Activated naive CD4-positive, alpha-beta T cell (primary cell): ENCODE measurements around the gene FA2H.
"Not testable (repeated sequence)": the region's sequence is repeated elsewhere in the genome, so short reads cannot be mapped to it uniquely, and the experiment has no call there.

ENCODE experiments used
- DNase-seq, 4 experiments: peaks; one replicate each; lab custom pipeline; 2025; lab: John Stamatoyannopoulos, UW

FA2H gene

DNA sequence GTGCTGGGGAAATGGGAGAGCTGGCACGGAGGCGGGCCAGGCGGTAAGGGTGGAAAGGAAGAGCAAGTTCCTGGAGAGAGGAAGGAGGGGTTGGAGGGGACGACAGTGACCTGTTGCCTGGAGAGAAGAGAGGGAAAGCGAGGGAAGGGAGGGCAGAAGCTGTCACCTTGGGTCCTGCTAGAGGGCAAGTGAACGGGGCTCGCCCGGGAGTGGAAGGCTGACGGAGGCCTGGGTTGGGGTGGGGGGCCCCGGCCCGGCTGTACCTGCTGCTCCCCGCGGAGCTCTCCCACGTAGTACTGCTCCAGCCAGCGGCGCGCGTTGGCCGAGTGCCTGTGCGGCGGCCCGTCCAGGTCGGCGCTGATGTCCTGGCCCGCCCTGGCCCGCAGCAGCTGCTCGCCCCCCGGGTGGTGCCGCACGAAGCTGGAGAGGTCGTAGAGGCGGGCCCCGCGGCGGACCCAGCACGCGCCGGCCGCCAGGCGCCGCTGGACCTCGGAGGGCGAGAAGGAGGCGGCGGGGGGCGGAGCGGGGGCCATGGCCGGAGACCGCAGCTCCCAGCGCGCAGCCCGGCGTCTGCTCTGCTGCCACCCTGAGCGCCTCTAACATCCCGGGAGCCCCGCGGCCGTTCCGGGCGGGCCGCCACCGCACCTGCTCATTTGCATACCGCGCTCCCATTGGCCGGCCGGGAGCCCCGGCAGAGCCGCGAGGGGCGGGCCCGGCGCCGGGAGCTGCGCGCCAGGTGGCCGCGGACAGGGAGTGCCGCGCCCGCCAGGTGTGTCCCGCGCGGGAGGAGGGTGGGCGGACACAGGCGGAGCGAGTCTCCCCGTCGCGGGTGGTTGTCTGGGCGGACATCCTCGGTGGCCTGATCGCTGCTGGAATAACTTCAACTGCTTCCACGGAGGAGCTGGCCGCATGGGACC lies at the start of gene FA2H:
TSS of gene FA2H (minus strand) at position 598 of the 917 bp plus-strand sequence. CDS start at position 533, 65 bp downstream.
- peak in 3 of 4 experiments; percentile 25 to 58 (median 30) for DNase-seq

DNA sequence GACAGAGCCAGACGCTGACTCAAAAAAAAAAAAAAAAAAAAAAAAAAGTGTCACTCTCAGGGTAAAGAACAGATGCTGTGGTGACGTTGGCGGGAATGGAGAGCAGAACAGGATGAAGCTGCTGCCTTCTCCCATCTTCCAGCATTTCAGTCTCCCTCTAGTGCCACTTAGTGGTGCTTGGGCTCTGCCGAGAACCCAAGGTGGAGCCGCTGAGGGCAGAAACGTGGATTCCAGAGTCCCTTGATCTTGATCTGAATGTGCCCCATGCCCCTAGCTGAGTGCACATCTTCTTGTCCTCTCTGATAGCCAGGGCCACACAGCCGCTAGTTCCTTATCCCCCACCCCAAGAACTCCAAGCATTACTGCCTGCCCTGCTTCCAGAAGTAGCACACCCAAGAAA lies 43.2 kb upstream of the FA2H start:
- DNase-seq: no peak

GRCh38 chr16:74813109-74813641 lies 38.6 kb upstream of the FA2H start:
- DNase-seq: peak; percentile 23 to 70 (median 36)

GRCh38 chr16:74811911-74812310 lies 37.3 kb upstream of the FA2H start:
- DNase-seq: no peak

DNA sequence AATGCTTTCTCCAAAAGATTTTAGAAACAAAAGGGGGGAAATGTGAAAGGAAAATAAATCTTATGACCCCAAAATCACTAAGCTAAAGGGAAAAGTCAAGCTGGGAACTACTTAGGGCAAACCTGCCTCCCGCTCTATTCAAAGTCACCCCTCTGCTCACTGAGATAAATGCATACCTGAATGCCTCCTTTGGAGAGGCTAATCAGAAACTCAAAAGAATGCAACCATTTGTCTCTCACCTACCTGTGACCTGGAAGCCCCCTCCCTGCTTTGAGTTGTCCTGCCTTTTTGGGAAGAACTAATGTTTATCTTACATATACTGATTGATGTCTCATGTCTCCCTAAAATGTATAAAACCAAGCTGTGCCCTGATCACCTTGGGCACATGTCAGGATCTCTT lies 36.6 kb upstream of the FA2H start:
- not testable (repeated sequence) for DNase-seq

DNA sequence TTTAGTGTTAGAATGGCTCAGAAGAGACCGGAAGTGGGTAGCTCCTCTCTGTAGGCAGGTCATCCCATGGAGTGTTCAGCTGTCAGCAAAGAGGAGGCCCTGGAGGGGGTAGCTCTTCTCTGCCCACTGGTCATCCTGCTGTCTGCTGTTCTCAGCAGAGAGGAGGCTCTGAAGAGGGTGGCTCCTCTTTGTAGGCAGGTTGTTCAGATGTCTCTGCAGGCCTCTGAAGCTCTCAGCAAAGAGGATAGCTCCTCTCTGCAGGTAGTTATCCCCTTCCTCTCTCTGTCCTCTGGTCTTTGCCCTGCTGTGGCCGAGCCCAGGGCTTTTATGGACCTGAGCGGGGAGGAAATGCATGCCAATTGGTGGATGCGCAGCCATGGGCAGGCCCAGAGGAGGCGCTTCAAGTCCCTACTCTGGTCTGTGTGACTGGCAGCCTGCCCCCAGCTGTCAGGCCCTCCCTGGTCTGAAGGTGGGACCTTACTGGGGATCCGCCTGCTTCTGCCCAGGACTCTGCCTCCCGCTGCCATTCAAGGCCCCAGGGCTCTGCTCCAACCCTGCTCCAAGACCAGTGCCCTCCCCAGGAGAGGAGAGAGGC lies 32.5 kb upstream of the FA2H start:
- DNase-seq: no peak

DNA sequence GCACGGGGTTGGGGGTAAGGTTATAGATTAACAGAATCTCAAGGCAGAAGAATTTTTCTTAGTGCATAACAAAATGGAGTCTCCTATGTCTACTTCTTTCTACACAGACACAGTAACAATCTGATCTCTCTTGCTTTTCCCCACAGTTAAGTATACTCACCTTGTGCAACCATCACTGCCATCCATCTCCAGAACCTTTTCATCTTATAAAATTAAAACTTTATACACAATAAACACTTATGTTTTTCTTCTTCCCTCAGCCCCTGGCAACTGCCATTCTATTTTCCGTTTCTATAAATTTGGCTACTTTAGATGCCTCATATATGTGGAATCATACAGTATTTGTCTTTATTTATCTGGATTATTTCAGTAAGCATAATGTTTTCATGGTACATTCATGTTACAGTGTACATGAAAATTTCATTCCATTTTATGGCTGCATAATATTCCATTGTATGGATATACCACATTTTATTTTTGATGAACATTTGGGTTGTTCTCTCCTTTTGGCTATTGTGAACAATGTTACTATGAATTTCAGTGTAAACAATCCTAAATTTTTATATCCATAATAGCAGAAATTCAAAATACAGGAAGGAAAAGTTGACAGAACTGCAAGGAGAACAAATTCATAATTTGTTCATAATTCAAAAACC lies 25.7 kb upstream of the FA2H start:
- no peak for DNase-seq

DNA sequence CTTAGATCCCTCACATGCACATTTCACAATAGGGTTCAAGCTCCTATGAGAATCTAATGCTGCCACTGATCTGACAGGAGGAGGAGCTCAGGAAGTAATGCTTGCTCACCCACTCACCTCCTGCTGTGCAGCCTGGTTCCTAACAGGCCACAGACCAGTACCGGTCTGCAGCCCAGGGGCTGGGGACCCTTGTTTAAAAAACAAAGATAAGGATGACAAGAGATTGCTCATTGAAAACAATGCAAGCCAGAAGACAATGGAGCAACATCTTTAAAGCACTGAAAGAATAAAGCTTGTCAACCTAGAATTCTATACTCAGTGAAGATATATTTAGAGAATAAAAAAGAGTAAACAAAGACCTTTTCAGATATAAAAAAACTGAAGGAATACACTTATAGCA lies 22.8 kb upstream of the FA2H start:
- no peak for DNase-seq

DNA sequence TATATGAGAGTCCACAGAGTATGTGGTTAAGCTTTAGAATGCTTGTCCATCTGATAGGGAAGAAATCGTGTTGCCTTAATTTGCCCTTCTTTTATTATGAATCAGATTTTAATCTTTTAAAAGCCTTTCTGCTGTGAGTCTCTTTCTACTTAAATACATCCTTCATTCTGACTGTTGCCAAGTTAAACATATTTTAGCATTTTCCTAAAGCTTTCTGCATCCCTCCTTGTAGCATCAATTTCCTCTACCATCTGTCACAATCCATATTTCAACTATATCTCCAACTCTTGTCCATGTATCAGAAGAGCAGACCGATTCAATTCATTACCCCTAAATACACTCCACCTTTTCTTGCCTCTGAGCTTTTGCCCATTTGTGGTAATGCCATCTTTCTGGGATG lies 20.5 kb upstream of the FA2H start:
- DNase-seq: no peak

- no peak for DNase-seq
Measured at GRCh38 chr16:74794668-74795067, 20.0 kb upstream of the FA2H start.

DNA sequence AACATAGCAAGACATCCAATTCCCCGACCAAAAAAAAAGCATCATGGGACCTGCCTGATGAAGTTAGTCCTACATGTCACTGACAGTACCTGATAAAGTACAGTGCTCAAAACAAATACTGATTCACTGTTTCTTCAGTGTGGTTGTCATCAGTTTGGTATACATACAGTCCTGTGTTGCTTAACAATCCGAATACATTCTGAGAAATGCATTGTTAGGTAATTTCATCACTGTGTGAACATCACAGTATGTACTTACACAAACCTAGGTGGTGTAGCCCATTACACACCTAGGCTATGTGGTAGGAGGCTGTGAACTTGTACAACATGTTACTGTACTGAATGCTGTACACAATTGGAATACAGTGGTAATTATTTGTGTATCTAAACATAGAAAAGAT lies 19.0 kb upstream of the FA2H start:
- DNase-seq: no peak

DNA sequence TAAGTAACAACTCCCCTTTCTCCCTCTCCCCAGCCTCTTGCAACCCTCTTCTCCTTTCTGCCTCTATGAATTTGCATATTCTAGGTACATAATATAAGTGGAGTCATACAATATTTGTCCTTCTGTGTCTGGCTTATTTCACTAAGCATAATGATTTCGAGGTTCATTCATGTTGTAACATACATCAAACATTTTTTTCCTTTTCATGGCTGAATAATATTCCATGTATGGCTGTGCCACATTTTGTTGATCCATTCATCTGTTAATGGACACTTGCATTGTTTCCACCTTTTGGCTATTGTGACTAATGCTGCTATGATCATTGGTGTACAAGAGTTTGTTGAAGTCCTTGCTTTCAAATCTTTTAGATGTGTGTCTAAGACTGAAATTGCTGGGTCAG lies 17.6 kb upstream of the FA2H start:
- no peak for DNase-seq

DNA sequence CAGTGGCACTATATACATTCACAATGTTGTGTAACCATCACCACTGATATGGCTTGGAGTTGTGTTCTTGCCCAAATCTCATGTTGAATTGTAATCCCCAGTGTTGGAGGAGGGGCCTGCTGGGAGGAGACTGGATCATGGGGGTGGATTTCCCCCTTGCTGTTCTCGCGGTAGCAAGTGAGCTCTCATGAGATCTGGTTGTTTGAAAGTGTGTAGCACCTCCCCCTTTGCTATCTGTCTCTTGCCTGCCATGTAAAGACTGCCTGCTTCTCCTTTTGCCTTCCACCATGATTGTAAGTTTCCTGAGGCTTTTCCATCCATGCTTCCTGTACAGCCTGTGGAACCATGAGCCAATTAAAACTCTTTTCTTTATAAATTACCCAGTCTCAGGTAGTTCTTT lies 17.1 kb upstream of the FA2H start:
- DNase-seq: not testable (repeated sequence)

DNA sequence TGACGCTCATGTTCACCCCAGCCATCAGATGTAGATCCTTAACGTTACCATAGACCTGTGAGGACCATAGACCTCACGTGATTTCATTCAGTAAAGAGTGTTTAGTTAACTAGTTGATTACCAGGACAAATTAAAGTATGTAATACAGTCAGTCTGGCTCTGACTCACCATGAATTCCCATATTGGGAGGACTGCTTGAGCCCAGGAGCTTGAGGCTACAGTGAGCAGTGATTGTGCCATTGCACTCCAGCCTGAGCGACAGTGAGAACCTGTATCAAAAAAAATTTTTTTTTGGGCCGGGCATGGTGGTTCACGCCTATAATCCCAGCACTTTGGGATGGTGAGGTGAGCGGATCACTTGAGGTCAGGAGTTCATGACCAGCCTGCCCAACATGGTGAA lies 13.5 kb upstream of the FA2H start:
- no peak for DNase-seq

GRCh38 chr16:74785031-74785430 lies 10.4 kb upstream of the FA2H start:
- DNase-seq: no peak

DNA sequence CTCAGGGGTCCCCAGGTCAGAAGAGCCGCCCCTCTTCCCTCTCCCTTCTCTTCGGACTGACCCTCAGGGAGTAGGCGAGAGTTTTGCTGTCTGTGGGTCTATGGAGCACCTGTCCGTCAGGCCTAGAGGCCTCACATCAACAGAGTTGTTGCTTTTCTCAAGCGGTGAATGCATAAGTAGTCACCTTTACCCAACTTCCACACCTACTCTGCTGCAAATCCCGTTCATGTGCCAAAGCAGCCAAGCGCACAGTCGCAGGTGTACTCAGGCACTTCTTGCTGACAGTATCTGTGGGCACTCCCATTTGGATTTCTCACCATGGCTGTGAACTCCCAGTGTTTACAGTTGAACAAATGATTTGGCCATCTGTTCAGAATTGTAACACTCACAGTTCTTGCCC lies 4.0 kb upstream of the FA2H start:
- DNase-seq: no peak

DNA sequence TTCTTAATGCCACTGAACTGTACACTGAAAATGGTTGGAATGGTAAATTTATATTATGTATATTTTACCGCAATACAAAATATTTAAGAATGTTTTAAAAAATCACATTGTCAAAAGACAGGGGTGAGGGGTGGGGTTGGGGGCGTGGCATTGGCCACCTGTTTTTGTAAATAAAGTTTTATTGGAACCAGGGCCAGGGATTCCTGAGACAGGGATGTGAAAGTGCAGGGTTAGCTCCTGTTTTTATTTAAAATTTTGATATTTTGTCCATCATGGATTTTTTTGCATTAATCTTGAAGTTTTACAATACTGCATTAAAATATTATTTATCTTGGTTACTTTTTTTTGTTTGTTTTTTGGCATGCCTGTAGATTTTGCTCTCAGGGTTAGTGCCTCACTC lies 2.3 kb upstream of the FA2H start:
- DNase-seq: no peak

- no peak for DNase-seq
Measured at GRCh38 chr16:74775255-74775654, 635 bp upstream of the FA2H start.

- no peak for DNase-seq
Measured at GRCh38 chr16:74773446-74774222, 986 bp downstream of the FA2H start.

DNA sequence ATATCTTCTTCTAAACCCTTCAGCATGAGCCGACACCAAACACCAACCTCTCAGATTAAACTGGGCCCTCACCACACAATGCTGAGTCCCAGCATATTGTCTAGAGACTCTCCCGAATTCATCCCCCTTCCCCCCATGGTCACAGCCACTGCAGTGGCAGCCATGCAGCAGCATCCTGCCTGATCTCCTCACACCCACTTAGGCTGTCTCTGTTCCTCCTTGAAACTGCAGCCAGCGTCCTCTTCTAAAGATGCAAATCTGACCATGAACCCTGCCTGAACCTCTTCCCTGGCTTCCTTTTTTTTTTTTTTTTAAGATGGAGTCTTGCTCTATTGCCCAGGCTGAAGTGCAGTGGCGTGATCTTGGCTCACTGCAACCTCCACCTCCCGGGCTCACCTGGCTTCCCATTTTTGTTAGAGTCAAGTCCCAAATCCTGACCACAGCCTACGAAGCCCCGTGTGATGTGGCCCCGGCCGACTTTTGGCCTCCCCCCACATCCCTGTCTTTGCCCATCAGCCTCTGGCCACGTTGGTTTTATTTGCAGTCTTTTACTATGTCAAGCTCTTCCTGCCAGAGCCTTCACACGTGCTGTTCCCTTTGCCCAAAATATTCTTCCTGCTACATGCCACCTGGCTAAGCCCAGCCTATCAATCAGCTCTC lies 2.8 kb downstream of the FA2H start:
- DNase-seq: no peak

DNA sequence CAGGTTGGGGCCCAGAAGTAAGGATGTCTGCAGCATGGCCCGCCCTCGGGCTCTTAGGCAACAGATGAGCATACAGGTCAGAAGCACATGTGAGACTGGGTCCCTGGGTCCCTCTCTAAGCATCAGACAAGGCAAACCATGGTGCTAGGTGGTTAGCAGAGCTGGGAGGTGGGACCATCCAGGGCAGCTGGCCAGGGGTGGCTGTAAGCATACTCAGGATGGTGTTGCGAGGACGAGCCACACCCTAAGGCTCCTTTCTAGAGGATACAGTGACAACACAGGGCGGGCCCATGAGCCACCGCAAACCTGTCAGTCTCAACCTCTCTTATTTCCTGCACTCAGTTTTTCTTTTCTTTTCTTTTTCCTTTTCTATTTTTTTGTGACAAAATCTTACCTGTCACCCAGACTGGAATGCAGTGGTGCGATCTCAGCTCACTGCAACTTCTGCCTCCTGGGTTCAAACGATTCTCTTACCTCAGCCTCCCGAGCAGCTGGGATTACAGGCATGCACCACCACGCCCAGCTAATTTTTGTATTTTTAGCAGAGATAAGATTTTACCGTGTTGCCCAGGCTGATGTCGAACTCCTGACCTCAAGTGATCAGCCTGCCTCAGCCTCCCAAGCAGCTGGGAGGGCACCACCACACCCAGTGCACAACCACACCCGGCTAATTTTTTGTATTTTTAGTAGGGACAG lies 3.6 kb downstream of the FA2H start:
- DNase-seq: no peak
